GM21619 (cell line): ENCODE measurements around the gene ENO1.
"Not testable (repeated sequence)": the region's sequence is repeated elsewhere in the genome, so short reads cannot be mapped to it uniquely, and the experiment has no call there.

Source experiments
- ATAC-seq: cut with Tn5 transposase; IDR thresholded peaks from one replicate; pipeline ENCODE4 v1.9.1; 2021; ENCODE audit not compliant: unreplicated experiment

The ENO1 gene

DNA sequence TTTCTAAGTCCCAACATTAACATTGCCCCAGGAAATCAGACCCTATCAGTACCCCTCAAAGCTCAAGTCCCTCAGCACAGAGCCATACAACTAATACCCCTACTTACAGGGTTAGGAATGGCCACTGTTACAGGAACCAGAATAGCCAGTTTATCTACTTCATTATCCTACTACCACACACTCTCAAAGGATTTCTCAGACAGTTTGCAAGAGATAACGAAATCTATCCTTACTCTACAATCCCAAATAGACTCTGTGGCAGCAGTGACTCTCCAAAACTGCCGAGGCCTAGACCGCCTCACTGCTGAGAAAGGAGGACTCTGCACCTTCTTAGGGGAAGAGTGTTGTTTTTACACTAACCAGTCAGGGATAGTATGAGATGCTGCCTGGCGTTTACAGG is 19.0 kb upstream of the ENO1 start:
- ATAC-seq = not testable (repeated sequence)

DNA sequence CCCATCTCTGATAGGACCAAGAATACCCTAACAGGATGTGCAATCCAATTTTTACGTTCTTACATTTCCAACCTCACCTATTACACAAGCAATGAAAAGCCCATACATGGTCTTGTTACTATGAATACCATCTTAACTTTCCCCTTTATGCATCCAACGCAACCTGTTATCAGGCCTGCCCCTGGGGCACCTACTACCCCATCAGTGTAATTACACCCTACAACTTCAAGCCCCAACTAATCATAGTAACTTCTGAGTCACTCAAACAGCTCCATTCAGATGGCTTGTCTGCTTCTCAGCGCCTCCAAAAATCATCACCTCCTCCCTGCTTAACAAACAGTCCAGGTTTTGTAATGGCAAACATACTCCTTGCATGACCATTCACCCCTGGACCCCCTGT is 18.3 kb upstream of the ENO1 start:
- ATAC-seq = not testable (repeated sequence)

DNA sequence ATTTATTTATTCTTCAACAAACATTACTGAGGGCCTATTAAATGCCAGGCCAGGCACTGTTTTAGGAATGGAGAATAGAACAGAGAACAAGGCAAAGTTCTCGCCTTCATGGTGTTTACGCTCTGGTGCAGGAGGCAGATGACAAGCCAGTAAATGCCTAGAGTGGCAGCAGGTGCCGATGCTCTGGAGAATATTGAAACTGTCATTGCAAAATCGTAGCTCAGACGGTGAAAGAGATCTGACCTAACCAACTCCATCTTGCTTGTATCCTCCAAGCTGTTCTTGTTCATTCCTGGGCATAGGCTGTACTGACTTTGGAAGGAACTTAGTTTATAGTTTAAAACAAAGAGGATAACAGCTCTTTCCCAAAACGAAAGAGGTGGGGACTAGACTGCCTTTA is 13.5 kb upstream of the ENO1 start:
- ATAC-seq = no peak

DNA sequence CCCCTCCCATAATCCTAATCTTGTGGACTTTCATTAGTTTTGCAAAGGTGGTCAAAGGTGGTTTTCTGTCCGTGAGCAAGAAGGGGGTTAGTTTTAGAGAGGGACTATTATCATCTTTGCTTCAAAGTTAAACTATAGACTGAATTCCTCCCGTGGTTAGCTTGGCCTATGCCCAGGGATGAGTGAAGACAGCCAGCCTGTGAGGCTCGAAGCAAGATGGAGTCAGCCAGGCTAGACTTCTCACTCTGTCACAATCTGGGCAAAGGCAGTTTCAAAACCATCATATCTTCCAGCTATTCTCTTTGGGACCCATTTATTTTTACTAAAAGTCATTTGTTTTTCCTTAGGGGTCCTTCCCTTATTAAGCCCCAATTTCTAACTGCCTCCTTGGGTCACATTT is 12.9 kb upstream of the ENO1 start:
- no peak for ATAC-seq

DNA sequence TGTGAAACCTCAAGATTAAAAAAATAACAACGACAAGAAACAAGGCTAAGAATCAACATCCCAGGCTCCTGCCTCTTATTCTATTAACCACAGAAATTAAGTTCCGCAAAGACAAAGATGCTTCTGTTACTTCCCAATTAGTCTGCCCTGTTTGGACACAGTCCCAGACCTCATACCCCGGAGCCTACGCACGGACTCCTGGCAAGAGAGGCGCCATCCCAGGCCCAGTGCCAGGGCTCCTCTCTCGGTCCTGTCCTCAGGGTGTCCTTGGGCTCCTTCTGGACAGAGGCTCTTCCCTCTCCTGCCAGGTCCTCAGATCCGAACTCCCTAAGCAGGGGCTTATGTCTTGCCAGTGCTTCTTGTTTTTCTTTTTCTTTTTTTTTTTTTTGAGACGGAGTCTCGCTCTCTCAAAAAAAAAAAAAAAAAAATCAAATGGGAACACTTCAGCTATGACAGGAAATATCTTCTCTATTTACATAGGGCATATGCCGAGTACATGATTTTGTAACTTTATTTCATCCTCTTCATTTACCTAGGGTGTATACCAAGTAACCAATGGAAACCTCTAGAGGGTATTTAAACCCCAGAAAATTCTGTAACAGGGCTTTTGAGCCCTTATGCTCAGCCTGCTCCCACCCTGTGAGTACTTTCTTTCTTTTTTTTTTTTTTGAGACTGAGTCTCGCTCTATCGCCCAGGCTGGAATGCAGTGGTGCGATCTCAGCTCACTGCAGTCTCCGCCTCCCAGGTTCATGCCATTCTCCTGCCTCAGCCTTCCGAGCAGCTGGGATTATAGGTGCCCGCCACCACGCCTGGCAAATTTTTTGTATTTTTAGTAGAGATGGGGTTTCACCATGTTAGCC is 11.7 kb upstream of the ENO1 start:
- no peak for ATAC-seq

DNA sequence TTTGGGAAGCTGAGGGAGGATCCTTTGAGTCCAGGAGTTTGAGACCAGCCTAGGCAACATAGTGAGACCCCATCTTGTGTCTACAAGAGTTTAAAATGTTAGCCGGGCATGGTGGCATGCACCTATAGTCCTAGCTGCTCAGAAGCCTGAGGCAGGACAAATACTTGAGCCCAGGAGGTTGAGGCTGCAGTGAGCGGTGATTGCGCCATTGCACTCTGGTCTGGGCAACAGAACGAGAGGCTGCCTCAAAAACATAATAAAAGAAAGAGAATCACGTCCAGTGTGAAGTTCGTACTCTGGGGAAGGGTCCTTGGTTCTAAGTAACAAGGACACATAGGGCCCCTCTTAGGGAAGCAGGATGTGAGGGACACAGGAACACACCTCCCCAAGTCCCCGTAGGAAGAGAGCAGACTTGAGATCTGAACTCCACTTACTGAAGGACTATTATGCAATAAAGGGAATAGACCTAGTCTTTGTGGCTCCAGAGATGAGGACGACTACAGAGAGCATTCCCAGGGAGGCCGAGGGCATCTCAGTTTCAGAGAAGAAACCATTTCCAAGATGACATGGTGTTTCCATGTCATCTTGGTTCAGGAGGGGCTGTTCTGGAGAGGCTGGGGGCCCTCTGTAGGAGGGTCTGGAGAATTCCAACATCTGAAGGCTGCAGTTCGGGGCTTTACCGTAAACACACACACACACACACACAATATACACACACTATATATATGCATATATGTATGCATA is 10.8 kb upstream of the ENO1 start:
- no peak for ATAC-seq

DNA sequence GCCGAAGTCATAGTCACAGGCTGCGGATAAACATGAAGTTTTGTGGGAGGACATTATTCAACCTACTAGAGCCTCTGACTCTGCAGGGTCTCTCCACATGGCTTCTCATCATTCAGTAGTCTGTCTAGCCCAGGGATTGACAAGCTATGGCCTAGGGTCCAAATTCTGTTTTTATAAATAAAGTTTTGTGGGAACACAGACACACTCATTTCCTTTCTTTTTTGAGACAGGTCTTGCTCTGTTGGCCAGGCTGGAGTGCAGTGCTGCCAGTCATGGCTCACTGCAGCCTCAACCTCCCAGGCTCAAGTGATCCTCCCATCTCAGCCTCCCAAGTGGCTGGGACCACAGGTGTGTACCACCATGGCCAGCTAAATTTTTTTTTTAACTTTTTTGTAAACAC is 8.1 kb upstream of the ENO1 start:
- ATAC-seq = no peak

DNA sequence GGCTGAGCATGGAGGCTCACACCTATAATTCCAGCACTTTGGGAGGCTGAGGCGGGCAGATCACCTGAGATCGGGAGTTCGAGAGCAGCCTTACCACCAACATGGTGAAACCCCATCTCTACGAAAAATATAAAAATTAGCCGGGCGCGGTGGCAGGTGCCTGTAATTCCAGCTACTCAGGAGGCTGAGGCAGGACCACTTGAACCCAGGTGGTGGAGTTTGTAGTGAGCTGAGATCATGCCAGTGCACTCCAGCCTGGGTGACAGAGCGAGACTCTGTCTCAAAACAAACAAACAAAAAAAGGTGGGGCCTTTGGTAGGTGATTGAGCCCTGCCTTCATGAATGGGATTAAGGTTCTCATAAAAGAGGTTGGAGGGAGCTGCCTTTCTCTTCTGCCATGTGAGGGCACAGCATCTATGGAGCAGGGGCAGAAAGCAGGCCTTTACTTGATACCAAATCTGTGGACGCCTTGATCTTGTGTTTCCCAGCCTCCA is 7.6 kb upstream of the ENO1 start:
- not testable (repeated sequence) for ATAC-seq

DNA sequence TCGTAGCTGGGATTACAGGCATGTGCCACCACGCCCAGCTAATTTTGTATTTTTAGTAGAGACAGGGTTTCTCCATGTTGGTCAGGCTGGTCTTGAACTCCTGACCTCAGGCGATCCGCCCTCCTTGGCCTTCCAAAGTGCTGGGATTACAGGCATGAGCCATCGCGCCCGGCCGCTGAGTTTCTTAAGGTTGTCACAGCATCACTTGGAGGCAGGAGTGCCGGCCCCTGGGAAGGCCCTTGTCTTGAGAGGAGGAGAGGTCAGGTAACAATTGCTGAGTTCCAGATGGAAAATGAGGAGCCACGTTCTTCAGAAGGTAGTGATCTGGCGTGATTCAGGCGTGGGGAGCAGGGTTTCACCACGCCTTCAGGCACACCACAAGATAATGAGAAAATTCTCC is 5.6 kb upstream of the ENO1 start:
- ATAC-seq = not testable (repeated sequence)

DNA sequence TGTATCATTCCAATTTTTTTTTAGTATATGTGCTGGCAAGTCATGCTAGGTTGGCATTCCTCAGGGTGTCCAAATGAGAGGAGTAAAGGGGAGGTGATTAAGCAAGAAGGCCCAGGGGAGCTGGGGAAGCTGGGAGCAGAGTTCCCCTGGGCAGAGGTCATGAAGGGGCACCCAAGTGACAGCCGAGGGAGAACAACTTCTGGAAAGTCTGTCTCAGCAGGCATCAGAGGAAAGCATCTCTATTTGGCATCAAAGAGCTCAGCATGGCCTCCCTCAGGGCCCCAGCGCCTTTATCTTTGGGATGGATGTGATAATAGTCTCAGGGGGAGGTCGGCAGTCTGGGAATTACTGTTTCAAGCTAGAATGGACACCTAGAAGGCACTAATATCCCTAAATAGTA is 5.0 kb upstream of the ENO1 start:
- ATAC-seq = no peak

DNA sequence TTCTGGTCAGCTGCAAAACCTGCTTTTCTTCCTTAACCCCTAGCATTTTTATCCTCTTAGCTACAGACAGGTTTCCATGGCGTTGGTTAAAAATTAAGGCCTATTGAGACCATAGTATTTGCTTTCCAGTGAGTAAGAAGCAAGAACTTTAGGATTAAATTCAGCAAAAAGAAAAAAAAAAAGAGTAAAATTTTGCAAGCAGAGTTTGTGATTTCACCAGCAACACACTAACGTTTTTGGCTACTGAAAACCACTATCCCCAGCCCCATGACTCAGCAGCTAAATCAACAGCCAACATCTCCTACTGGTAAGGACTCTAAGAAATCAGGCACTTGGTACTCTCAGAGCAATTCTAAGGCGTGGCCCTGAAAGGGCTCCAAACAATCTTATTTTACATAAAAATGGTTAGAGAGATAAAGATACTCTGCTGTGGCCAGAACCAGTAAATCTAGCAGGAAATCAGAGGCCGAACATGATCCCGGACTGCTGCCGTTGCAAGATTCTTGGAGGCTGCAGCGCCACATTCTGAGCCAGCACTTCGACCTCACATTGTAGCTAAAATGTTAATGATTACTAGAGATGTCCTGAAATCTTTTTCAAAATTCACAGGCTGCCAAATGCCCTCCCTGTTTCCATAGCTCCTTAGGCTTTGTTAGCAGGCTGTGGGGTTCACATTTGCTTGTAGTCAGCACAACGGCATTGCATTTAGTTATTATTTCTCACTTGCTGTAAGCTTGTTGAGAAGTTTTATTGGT is 1.6 kb upstream of the ENO1 start:
- ATAC-seq = no peak

DNA sequence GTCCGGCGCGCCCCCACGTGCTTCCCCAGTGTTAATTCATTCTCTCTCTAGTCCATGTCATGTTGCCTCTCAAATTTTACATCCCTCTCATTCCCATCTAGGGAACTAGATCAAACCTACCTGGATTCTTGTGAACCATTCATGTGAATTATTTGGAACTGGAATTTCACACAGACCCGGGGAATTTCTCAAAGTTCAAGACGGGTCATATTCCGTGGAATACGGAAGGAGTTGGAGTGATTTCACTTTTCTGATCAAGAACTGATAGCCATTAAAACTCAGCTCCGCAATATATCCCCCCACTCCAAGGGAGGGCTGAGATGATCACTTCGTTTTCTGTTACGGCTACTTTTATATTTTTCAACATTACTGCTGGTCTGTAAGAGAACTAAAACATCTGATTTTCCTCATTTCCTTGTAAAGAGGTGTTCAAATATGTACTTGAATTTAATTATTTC is 1.0 kb upstream of the ENO1 start:
- ATAC-seq = no peak

DNA sequence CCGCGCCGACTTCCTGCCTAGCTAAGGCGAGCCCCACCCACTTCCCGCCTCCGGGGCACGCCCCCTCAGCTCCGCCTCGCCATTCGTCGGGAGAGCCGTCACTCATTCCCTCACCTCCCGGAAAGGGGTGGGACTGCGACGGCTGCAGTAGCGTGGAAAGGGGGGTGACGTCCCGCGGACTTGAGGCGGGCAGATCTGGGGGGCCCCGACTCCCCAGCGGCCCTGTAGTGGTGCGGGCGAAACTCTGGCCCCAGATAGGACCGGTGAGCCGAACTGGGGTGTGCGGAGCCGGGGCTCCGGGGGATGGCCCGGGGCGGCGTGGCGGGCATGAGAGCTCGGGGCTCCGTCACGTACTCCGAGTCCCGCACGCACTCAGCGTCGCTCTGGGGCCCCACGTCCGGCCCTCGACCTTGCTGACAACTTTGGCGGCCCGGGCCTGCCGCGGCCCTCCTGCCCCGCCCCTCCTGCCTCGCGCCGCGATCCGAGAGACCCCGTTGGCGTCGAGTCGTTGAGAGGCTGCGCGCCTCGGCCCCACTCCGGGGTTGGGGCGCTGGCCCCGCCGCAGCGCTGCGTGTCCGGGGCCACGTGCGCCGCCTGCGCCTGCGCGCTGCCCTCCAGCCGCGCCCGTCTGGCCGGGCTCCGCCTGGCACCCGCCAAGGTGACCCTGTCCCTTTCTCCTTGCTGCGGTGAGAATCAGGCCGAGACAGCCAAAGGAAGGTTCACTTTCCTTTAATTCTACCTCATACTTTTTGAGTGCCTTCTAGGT is 395 bp upstream of the ENO1 start:
- ATAC-seq = peak; percentile 69

DNA sequence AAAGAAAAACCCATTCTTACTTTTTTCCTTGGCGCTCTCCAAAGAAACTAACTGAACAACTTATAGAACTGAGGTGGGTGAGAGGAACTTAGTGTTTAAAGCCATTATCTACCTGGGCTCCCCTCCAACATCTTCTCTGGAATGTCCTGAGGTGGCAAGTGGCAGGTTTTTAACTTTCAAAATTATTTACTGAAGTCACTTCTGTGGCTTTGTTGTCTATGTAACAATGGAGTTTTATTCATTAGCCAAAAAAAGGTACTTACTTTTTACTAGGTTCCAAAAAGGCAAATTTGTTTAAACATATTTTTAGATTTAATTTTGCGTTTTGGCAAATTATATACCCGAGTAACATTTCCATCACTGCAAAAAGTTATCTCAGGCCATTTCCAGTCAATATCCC is 2.4 kb downstream of the ENO1 start:
- ATAC-seq = no peak

DNA sequence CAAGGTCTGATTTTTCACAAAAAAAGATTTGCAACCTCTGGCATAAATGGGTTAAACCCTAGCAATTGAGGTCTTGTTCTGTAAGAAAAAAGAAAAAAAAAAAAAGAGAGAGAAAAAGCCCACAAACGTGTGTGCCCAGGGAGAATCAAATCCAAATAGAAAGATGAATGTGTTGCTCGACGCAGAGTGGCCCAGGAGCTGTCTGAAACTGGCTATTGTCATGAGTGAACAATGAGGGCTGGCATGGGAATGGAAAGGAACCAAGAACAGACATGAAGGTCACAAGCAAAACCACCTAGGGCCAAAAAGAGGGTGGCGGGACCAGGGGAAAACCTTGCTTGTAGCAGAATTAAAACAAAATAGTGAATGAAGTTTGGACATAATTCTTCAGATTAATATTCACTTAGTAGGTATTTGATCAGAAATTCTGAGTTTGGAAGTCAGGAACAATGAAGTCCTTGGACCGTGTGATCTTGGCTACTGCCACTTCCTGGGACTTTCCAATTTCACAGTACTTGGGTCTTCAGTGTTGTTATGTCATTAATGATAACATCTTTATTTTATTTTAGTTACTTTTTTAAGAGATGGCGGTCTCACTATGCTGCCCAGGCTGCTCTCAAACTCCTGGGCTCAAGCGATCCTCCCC is 3.1 kb downstream of the ENO1 start:
- ATAC-seq = no peak

DNA sequence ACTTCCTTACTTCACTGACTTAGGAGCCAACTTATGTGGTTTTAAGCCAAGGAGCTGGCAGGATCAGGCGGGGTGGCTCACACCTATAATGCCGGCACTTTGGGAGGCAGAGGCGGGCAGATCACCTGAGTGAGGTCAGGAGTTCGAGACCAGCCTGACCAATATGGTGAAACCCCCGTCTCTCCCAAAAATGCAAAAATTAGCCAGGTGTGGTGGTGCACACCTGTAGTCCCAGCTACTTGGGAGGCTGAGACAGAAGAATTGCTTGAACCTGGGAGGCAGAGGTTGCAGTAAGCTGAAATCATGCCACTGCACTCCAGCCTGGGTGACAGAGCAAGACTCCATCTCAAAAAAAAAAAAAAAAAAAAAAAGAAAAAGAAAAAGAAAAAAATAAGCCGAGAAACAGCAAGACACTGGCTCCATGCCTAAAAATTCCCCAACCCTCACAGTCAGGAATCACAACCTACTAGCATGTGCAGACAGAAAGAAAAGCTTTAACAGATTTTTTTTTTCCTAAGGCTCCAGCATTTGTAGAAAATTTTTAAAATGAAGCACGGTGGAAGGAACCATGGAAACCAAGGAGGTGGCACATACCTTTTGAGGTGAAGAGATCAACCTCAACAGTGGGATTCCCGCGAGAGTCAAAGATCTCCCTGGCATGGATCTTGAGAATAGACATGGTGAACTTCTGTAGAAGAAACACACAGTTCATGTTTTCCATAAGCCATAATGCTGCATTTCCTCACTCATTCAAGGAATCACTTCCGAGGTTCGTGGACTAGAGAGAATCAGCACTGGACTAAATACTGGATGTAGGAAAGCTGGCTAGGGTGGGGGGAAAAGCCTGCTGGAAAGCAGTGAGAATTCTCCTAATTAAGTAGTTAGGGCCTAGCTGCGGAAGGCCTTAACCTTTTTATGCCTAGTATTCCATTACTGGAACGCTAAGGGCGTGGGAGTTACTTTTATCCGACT is 4.0 kb downstream of the ENO1 start:
- ATAC-seq = no peak

DNA sequence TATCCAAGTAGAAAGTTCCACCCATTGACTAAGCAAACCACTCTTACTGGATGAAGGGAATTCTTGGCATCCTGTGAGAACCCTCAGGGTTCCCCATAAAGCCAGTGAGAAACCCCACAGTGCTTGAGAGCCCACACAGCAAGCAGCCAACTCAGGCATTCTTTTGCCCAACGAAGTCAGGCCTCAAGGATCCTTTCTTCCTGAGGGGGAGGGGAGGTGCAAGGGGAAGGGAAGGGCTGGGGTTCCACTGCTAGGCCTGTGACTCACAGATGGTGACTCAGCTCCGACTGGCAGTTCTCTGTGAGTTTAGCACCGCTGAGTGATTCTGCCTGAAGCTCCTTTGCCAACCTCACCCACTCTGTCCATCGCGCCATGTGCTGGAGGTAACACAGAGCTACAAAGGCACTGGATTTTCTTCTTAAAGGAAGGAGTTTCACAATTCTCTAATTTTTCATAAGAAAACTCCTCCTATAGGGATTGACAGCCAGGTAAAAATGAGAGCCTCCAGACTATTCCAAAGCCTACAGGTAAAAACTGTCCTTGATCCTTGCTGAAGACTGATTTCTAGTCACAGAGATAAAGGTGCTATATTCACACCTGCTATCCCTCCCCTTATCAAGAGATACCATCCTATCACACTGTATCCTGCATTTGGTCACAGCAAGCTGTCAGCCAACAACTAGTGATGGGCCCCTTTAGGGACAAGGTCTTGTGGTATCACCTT is 4.8 kb downstream of the ENO1 start:
- ATAC-seq = no peak

DNA sequence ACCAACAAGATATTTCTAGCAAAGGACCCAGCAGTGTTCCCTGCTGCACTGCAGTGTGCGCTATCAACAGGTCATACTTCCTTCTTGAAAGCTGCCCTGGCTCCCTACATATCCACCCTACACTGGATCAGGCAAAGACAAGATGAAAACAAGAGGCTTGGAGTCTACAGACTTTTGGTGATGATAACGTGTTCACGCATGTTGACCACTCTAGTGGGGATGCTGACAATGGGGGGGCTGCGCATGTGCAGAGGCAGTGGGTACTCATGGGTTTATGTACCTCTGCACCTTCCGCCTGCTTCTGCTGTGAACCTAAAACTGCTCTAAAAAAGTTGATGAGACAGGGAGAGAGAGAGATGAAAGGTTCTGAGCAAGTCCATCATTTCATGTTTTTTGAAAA is 5.5 kb downstream of the ENO1 start:
- no peak for ATAC-seq
